GM12891 (cell line): ENCODE data around the gene HMG20A.

Experiments used
- DNase-seq: peaks from one replicate; pipeline ENCODE4 v3.0.0; 2011; ENCODE audit warnings: low spot score; ENCODE audit not compliant: insufficient read length
- FAIRE-seq: peaks from 2 replicates; lab custom pipeline; 2011; peaks lifted over from hg19 to GRCh38; lab: Jason Lieb, UNC
- PAX5 ChIP-seq: IDR thresholded peaks from 2 replicates; pipeline ENCODE4 v1.6.1; 2011; ENCODE audit warnings: low read length, moderate library complexity, mild to moderate bottlenecking; ENCODE audit not compliant: insufficient read depth, severe bottlenecking
- POU2F2 ChIP-seq: IDR thresholded peaks from 2 replicates; pipeline ENCODE4 v1.6.1; 2011; ENCODE audit warnings: low read depth, mild to moderate bottlenecking, control low read depth, low read length, moderate library complexity
- SPI1 ChIP-seq: IDR thresholded peaks from 2 replicates; pipeline ENCODE4 v1.6.1; 2011; ENCODE audit warnings: low read depth, low read length, control low read depth

Gene HMG20A

GRCh38 chr15:77533578-77534430 is 113.1 kb downstream of the HMG20A start:
- FAIRE-seq (no peak), DNase-seq (no peak)
- TF ChIP-seq PAX5 (no peak), POU2F2 (no peak), SPI1 (no peak)
